Activated naive CD8-positive, alpha-beta T cell treated with anti-CD3 and anti-CD28 coated beads, Interleukin-2, amount 50 U/mL, for 16 hours (primary cell): ENCODE data around the gene APBA2.

Experiments
- DNase-seq: peaks from one replicate; pipeline ENCODE4 v3.0.0-alpha.2; 2020; ENCODE audit warnings: low read depth, low spot score

APBA2 gene

DNA sequence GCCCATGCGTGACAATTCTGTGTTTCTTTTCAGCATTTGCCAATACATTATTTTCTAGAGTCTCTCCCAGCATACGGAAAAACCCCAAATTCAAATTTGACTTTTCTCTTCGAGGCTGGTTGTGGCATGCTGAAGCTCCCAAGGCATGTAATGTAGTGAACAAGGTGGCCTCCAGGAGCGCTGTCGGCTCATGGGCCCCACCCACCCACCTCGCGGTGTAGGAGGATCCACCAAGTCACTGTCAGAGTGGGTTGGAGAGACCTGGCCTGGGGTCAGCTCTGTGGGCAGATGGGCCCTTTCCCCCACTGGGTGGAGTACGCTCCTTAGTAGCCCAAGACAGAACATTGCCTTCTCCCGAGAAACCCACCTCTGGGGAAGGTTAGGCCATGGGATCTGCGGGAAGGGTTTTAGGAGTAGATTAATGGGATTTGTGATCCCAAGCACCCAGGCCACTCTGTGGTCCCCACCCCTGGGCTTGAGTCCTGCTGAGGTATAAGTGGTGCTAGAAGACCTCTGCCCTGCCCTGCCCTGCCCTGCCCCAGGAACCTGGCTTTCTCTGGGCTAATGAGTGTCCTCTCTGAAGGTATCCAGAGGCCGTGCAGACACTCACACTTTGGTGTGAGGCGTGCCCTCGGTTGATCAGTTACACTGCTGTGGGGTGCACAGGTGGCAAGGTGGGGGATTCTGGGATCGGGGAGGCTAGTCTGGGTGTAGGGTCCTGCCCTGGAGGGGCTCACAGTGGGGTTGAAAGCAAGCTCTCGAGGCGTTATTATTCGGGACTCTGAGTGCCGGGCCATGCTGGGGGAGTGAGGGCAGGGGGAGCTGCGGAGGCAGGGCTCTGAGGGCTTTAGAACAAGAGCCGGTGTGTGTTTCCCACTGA lies 97.9 kb downstream of the APBA2 start:
- DNase-seq, result no peak

DNA sequence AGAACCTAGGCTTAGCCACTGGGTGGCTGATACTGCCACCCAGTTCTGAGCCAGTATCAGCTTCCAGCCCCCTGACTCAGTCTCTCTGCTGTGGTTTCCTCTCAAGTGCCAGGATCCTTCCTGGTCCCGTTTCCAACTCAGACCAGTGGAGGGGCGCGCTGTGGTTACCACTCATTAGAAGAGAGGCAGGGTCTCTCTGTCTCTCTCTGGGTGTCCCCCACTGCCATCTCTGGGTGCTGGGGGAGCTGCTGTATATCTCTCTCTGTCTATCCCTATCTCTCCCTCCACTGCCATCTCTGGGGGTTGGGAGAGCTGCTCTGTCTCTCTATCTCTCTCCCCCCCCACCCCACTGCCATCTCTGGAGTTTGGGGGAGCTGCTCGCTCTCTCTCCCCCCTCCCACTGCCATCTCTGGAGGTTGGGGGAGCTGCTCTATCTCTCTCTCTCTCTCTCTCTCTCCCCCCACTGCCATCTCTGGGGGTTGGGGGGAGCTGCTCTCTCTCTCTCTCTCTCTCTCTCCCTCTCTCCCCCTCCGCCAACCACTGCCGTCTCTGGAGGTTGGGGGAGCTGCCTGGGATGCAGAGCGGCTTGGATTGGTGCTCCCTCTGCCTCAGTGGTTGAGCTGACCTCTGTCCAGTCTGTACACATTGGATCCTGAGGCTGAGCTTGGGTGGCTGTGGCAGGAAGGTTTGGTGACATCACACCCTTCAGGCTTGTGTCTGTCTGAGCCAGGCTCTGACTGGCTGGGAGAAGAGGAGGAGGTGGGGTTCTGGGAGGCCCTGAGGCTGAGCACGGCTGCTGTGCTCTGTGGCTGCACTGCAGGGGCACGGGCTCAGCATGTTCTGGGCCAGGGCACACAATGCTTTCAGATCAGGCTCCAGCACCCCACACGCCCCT lies 98.9 kb downstream of the APBA2 start:
- DNase-seq, result no peak

DNA sequence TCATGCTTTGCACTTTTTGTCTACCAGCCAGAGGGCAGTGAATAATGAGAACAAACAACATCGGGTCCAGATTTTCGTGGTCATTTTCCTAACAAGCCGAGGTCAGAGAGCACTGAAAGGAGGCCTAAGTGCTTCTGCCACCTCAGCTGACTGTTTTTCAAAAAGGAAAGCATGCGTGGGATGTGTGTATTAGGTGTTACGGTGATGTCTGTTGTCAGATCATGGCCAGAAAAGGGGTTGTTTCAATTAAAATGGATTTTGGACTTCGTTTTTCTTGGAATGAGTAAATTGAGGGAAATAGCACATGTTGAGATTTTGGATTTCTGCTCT lies 99.5 kb downstream of the APBA2 start:
- no peak for DNase-seq

DNA sequence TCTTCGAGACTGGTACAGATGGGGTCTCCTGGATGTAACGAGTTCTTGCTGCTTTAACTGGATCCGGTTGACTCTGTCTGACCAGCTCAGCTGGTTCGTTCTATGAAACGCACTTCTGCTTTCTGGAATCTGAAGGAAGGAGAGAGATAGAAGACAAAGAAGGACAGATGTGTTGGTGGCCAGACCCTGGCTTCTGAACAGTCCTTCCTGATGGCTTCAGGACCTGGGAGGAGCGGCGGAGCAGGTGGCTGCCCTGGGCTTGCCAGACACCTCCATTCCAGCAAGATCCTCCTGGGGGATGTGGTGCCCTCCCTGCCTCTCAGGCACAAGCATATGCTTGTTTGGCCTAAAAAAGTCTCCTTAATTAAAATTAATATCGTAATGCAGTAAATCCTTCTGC lies 99.9 kb downstream of the APBA2 start:
- DNase-seq, result no peak

DNA sequence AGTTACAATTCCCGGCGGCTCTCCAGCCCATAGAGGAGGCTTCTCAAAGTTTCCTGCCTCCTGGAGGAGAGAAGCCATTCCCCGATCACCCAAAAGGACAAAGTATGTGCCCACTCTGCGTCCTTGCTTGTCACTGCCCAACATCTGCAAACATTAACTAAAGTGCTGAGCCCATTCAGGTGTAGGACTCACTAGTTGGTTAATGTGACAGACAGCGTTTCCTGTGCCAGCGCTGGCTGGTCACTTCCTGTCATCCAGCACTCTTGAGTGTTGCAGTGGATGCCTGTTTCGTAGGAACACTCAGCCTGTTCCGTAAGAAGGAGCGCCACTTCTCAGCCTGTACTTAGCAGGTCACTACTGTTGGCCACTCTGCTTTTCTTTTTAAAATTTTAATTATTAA lies 100.3 kb downstream of the APBA2 start:
- DNase-seq, result no peak

DNA sequence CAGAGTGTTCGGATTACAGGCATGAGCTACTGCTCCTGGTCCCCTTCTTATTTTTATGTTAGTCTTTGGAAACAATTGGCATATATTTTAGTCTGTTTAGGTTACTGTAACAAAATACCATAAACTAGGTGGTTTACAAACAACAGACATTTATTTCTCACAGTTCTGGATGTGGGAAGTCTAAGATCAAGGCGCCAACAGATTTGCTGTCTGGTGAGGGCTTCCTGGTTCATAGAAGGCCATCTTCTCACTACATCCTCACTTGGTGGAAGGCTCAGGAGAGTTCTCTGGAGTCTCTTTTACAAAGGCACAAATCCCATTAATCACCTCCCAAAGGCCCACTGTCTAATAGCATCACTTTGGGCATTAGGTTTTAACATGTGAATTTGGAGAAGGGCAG lies 101.0 kb downstream of the APBA2 start:
- DNase-seq, result no peak

DNA sequence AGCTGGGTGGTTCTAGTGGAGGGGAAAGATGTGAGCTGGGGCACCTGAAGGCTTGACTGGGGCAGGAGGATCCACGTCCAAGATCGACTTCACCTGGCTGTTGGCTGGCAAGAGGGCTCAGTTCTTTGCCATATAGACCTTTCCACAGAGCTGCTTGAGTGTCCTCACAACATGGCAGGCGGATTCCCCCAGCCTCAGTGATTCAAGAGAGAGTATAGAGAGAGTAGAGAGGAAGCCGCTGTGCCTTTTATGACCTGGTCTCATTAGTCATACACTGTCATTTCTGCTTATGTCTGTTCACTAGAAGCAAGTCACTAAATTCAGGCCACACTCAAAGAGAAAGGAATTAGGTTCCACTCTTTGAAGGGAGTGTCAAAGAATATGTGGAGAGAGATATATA lies 101.6 kb downstream of the APBA2 start:
- no peak for DNase-seq

DNA sequence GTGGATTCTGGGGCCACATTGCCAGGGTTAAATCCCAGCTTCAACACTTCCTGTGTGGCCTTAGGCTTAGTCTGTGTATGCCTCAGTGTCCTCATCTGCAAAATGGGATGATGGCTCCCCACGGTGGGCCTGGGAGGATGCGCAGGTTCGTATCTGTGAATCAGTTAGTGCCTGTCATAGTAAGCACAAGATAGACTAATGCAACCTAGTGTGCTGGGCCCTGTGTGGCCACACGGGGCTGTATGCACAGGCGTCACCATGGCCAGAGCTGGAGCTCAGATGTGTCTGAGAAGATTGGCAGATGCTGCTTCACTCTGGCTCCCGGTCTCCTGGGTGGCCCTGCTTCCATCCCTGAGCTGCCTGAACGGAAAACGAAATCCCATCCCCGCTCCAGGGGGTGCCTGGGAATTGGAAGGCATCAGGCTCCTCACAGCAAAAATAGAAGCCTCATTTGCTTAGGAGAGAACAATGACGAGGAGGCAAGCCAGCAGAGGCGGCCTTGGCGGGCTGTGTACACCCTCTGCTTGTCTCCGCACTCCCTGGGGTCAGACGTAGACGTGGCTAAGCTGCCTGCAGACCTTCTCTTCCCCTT lies 103.6 kb downstream of the APBA2 start:
- DNase-seq, result no peak

DNA sequence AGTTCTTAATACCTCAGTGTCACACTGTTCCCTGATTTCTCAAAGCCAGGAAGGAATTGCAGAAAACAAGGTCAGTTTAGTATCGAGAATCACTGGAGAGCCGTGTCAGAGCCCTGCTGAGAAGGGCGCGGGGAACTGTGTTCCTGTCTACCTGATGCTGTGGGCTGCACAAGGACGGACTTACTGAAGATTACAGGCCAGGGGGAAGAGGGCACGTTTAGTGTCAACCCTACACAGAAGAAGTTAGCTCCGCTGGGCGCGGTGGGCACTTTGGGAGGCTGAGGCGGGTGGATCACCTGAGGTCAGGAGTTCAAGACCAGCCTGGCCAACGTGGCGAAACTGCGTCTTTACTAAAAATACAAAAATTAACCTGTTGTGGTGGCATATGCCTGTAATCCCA lies 104.1 kb downstream of the APBA2 start:
- DNase-seq, result no peak

DNA sequence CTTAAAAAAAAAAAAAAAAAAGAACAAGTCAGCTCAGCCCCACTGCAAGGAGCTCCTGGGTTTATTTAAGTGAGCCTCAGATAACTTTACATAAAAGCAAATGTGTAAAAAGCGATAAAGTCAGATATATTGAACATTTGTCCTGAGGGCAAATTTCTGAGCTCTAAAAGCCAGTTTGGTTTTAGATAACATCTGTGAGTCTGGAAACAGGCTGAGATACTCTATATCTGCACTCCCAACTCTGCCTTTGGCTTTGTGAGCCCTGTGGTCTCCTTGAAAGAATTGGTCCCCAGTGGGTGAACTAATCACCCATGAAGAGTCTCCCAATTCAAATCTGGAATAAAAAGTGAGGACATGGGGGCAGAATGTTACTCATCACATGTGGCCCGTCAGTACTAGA lies 104.6 kb downstream of the APBA2 start:
- no peak for DNase-seq

DNA sequence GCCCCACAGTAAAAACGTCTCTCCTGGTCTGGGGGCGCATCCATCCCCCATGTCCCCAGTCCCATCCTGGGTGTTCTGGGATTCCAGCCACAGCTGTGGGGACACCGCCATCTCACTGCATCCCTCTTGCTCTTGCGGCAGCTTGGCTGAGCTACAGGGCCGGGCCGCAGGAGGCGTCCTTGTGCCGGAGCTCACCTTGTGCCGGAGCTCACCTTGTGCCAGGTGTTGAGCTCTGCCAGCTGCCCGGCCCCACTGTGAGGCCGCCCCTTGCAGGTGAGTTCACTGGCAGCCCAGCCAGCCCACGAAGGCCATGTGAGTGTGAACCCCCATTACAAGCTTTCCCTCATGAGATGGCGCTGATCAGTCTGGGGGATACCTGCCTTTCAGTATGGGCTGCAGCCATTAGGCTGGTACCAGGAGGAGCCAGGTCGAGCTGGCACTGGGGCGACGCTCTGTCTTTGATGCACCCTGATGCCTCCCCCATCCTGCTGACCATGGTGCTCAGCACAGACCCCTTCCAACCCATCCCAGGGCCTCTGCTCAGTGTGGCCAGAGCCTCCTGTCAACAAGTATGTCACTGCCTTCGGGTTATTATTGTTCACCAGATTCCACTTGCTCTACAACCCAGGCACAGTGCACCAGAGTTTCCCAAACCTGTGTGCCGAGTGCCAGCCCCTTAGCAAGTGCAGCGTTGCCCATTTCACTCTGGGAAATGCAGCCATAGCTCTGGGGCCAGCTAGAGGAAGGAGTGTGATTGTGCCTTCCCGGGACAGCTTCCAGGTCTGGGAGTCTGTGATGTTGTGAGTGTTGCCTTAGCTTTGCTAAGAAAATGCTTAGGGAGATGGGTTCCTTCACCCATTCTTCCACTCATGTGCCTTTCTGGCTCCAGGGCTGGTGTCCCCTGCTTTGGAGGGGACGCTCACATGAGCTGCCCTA lies 105.7 kb downstream of the APBA2 start:
- no peak for DNase-seq

DNA sequence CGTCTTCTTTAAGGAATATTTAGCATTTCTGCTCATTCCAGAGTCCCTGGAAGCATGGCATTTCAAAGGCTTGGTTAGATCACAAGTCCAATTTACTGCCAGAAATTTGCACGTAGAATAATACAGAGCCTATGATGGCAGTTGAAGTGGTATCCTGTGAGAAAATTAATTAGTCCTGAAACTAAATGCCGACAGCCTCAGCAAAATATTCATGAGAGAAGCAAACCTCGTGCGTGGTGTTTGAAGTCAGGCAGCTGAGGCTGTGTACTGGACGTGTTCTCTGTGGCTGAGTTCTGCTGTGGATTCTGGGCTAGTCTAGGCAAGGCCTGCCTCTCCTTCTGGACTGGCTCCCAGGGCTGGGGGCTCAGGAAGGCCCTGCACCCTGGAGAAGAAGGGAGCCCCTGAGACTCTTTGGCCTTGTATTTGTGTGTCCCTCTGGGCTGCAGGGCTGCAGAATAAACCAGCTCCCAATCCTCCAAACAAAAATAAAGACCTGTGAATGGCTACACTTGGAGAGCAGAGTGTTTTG lies 106.6 kb downstream of the APBA2 start:
- DNase-seq, result no peak

DNA sequence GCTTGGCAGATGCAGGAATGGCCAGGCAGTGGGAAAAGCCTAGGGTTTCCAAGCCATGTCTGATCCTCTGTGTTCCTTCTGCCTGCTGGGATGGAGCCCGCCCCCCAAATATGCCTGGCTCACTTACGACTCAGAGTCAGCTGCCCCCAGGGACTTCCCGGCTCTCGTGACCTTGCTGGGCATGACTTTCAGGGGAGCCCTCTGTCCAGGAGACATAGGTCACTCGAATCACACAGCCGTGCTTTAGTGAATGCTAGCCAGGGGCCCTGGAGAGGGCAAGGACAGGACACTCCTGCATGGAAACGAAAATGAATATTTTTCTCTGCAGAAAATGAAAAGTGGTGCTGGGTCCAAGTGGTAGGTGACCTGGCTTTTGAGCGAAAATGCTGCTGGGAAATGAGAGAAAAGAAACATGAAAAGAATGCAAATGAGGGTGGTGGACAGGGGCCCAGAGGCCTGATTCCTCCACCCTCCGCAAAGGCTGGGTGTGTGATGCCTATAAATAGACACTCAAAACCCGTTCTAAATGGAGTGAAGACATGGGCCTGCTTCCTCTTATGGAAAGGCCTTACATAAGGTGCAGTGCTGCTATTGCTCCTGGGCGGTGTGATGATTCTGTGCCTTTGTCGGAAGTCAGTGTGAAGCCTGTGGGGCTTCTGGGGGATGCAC lies 107.4 kb downstream of the APBA2 start:
- DNase-seq, result no peak

DNA sequence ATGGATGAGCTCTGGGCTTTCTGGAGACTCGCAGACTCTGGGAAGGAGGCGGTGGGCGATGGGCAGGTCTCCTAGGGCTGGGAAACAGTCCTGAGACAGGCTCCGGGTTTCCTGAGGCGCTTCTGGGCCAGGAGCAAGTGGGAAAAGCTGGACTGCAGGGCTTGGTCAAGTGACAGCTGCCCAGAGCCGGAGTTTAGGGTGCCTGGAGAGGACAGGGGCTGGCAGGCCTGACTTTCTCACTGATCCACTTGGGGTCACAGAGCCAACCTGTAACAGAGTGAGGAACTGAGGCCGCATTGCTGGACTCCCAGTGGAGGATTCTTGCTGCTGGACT lies 107.9 kb downstream of the APBA2 start:
- no peak for DNase-seq

DNA sequence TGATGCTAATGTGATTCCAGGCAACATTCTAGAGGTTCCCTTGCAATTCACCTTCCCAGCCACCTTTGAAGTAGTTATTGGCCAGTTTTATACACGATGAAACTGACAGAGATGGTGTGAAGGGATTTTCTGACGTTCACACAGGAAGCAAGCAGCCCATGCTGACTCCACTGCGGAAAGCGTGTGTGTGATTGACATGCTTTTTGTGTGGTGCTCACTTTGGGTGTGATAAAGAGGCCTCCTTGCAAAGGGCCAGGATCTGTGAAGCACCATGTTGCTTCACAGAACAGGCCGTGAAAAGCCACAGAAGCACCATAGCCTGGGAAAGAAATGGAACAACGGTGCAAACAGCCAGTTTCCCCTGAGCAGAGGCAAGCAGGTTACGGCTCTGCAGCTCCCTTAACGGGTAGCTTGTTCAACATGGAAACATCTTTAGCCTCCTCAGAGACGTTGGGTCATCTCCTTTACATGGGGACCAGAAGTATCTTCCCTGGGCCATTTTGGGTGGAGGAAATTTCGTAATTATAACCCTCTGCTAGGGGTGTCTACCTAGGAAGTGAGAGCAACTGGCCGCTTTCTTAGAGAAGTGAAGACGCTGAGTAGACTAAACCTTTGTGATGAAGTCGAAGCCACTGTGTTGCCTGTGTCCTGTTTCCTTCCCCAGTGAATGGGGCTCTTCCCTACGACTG lies 108.5 kb downstream of the APBA2 start:
- no peak for DNase-seq

DNA sequence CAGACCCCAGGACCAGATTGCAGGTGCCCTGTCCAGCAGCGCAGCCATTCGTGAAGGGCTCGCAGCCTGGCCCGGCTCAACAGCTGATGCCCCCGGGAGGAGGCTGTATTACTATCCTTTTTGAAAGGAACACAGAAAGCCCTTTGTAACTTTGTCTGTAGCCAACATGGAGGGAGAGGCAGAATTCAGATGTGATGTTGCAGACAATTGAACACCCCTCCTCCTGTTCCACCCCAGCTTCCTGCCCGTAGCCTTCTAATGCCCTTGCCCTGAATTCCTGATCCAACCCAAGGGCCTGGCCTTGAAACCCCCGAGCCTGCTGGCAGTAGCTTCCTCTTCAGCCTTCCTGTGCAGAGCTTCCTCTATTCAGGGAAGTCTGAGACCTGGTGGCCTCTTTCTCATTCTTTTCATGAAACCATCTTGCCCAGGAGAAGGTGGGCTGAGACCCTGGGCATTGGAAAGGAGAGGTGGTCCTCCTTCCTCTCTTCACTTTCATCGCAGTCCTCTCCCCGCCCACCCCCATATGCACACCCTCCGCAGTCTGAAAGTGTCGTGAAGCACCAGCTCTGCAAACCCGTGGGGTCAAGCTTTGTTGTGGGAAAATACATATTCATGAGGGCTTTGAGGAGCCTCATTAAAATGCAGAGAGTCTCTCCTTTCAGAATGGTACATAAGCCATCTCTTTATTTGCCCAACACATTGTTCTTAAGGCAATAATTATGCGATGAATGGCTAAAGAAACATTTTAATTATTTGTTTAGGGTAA lies 109.2 kb downstream of the APBA2 start:
- no peak for DNase-seq

DNA sequence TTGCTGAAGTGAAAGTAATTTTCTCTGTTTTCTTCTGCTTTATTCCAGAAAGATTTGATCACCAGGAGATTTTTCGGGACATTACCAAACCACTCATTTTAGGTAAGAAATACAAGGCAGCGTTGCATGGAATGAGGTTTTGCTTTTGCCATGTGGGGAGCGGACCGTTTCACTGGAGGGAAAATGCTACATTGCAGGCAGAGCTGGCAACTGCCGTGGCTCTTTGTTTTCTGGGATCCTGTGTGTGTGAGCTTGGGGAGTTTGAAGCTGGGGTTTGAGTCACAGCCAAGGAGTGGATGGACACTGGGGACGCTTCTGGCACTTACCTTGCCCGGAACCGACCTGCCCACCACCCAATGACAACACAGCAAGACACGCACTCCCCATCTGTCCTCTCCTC lies 109.9 kb downstream of the APBA2 start:
- no peak for DNase-seq

DNA sequence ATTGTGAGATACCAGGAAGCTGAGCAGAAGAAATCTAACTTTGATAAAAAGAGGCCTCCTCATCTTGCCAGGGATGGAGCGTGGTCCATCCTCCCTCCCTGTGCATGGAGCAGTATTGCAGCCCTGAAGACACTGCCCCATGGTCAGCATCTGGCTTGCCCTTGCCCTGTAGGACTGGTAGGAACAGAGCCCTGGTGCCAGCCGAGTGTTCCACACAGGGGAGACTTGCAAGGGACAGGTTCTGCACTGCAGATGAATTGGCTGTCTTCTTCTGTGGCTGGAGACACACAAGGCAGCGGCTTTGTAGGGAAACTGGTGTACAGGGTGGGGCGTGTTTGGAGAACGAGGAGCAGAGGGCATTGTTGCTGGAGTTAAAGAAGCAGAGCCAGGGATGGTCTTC lies 110.5 kb downstream of the APBA2 start:
- DNase-seq, result no peak

DNA sequence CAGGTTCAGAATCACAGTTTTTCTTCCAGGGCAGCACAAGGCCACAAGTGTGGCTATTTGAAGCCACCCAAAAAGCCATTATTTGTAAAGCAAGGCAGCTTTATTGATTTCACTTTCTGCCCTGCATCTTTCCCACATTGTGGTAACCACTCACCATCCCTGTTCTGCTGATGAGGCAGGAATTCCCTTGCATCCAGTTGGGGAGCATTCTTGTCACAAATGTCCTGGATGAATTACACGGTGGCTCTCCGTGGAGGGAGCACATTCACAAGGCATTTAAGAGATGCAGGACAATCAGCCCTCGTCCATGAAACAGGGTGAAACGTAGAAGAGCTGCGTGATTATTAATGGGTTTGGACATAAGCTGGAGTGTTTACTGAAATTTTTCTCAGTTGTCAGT lies 111.2 kb downstream of the APBA2 start:
- DNase-seq, result no peak
